GM13977 (cell line): ENCODE data around the gene UCP2.

Experiments used
- DNase-seq: peaks from one replicate; pipeline ENCODE4 v3.0.0; 2012; ENCODE audit warnings: low spot score
- in situ Hi-C: fragments of 300-500 bp; cut with MboI; formaldehyde crosslinking; loops from one replicate; pipeline ENCODE4 v1.12.0; 2022; ENCODE audit warnings: low sequenced_read_pairs, low pct_unique_long_range_greater_than_20kb, mixed read lengths, inconsistent platforms; ENCODE audit not compliant: unreplicated experiment
- TF ChIP-seq, protein P1 (sequence below): IDR thresholded peaks from 2 replicates; pipeline ENCODE4 v1.5.1; 2012; ENCODE audit warnings: mild to moderate bottlenecking, control low read depth; ENCODE audit not compliant: insufficient read depth; ENCODE audit errors: extremely low read depth, missing control alignments

Gene UCP2

DNA sequence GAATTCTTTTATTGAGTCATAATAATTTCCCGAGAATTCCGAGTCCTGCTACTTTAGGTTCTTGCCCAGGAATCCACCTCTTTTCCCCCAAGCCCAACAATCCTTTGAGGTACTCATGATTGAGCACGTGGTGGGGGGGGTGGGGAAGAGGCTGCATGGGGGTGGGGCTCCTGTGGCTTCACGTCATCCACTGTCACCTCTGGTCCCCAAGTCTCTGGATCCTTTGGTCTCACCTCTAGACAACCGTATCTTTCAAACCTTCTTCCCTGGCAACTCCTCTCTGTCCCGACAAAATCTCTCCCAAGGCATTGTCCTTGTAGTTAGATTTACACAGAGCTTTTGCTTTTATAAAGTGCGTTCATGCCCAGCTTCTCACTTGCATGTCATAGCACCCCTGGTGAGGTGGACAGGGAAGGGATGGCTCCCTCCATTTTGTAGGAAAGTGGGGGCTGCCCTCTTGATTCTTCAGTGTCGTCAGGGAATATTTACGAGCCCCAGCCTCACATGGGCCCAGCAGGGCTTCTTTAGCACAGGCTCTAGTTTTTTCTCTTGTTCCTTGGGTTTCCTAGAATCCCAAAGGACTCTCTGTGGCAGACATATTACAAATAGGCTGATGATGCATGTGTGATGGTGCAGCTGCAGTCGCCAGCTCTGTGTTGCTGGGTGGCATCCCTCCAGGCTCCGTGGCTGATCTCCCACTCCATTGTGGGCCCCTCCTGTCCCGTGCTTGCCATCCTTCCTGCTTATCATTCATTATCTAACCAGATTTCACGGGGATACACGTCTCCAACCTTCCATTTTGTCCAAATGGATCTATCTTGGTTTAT, 17.9 kb upstream of the UCP2 start:
- DNase-seq: no peak
- TF ChIP-seq, protein P1, sequence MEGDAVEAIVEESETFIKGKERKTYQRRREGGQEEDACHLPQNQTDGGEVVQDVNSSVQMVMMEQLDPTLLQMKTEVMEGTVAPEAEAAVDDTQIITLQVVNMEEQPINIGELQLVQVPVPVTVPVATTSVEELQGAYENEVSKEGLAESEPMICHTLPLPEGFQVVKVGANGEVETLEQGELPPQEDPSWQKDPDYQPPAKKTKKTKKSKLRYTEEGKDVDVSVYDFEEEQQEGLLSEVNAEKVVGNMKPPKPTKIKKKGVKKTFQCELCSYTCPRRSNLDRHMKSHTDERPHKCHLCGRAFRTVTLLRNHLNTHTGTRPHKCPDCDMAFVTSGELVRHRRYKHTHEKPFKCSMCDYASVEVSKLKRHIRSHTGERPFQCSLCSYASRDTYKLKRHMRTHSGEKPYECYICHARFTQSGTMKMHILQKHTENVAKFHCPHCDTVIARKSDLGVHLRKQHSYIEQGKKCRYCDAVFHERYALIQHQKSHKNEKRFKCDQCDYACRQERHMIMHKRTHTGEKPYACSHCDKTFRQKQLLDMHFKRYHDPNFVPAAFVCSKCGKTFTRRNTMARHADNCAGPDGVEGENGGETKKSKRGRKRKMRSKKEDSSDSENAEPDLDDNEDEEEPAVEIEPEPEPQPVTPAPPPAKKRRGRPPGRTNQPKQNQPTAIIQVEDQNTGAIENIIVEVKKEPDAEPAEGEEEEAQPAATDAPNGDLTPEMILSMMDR: no peak
- in situ Hi-C loops: no loop called here

DNA sequence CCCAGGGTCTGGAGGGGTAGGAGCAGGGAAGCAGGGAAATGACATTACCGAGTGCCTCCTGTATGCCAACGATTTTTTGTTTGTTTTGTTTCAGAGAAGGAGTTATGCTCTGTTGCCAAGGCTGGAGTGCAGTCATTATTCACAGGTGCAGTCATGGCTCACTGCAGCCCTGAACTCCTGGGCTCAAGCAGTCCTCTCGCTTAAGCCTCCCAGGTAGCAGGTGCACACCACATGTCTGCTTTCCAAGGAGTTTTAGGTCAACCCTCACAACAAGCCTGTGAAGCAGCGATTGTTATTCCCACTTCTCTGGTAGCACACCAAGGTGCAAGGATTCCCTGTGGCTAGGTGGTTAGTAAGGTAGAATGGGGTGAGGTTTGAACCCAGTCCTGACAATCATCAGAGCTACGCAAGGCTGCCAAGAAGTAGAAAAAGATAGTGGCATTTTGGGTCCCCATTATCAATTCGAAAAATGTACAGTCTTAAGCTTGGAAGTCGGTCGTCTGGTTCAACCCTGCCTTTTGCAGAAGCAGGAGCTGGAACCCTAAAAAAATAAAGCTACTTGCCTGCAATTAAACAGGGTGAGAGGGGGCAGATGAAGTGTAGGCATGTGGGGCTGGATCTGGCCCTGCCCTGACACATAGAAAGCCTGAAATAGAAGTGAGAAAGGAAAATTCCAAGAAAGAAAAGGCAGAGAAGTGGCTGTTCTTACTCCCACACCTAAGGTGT, 17.1 kb upstream of the UCP2 start:
- TF ChIP-seq, protein P1: no peak
- no peak for DNase-seq
- in situ Hi-C loops: no loop called here

DNA sequence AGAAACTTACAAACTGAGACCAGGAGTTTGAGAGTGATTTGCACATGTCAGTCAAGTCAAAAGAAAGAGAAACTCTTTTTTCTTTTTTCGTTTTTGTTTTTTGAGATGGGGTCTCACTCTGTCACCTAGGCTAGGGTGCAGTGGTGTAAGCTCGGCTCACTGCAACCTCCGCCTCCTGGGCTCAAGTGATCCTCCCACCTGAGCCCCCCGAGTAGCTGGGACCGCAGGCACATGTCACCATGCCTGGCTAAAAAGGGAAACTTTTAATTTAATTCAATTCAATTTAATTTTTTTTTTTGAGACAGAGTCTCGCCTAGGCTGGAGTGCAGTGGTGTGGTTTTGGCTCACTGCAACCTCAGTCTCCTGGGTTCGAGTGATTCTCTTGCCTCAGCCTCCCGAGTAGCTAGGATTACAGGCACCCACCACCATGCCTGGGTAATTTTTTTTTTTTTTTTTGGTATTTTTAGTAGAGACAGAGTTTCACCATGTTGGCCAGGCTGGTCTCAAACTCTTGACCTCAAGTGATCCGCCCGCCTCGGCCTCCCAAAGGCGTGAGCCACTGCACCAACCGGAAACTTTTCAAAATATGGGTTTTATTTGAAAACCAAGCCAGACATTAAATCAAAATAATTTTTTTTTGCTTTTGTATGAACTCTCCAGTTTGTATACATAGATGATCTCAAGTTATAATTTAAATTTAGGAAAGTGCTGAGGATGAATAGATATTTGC, 16.4 kb upstream of the UCP2 start:
- TF ChIP-seq, protein P1: no peak
- in situ Hi-C loops: no loop called here
- DNase-seq: no peak

DNA sequence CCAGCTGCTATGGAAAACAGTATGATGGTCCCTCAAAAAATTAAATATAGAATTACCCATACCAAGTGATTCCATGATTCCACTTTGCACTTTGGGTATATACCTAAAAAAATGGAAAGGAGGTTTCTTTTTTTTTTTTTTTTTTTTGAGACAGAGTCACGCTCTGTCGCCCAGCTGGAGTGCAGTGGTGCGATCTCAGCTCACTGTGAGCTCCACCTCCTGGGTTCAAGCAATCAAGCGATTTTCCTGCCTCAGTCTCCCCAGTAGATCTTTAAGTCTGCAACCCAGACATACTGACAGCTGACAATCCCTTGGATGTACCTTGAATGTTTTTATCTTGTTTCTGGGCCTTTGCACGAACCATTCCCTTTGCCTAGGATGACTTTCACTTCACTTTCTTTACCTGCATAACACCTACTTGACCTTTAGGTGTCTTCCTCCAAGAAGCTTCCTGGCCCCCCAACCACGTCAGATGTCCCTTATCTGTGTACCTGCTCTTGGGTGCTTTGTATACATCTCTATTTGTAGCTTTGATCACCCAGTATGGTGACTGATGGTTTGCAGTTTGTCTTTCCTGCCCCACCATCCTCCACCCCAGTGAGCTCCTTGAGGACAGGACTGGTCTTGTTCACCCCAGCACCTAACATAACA, 14.6 kb upstream of the UCP2 start:
- TF ChIP-seq, protein P1: no peak
- in situ Hi-C loops: no loop called here
- no peak for DNase-seq

DNA sequence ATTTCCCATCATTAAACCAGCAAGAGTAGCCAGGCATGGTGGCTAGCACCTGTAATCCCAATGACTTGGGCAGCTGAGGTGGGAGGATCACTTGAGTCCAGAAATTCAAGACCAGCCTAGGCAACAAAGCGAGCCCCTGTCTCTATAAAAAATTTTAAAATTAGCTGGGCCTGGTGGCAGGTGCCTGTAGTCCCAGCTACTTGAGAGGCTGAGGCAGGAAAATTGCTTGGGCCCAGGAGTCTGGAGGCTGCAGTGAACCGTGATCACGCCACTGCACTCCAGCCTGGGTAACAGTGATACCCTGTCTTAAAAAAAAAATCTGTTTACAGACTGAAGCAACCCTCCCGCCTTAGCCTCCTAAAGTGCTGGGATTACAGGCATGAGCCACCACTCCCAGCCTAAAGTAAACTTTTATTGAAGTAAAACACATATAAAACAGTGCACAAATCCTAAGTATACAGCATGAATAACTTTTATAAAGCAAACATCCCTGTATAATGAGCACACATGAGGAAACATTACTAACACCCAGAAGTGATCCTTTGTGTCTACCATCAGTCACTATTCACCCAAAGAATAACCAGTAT, 13.6 kb upstream of the UCP2 start:
- in situ Hi-C loops: no loop called here
- no peak for DNase-seq
- TF ChIP-seq, protein P1: no peak

DNA sequence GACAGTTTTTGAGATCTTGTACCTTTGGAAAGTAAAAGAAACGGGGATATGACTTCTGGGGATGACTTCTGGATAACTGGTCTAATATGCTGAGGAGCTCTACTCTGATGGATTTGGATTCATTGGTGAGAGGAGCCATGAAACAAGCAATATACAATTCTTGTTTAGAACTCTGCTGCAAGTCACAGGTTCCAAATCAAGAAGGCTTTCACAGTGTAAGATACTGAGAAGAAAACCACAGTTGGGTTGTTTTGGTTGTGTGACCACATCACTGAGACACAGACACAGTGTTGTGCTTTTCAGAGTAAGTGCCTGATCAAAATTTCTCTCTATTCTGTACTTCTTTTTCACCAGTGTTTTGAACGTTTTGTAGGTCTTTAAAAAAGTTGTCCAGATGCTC, 13.1 kb upstream of the UCP2 start:
- DNase-seq: no peak
- in situ Hi-C loops: no loop called here
- TF ChIP-seq, protein P1: no peak
